IPS-15b (cell line): ENCODE measurements around the gene BNIP2.

Experiments used
- H3K27me3 ChIP-seq: one replicate; pipeline ENCODE4 v1.6.1; 2013; ENCODE audit warnings: low read length; ENCODE audit not compliant: control insufficient read depth, insufficient read depth
- H3K36me3 ChIP-seq: one replicate; pipeline ENCODE4 v1.6.1; 2013; ENCODE audit warnings: low read length; ENCODE audit not compliant: control insufficient read depth, insufficient read depth
- H3K4me1 ChIP-seq: one replicate; pipeline ENCODE4 v1.6.1; 2013; ENCODE audit warnings: mild to moderate bottlenecking, low read length; ENCODE audit not compliant: control insufficient read depth, insufficient read depth
- H3K4me3 ChIP-seq: one replicate; pipeline ENCODE4 v1.5.1; 2013; ENCODE audit warnings: low read depth, low read length
- H3K9ac ChIP-seq: one replicate; pipeline ENCODE4 v1.6.1; 2013; ENCODE audit warnings: low read depth, mild to moderate bottlenecking, low read length
- H3K9me3 ChIP-seq: one replicate; pipeline ENCODE4 v1.6.1; 2013; ENCODE audit warnings: mild to moderate bottlenecking, low read length; ENCODE audit not compliant: control insufficient read depth, insufficient read depth

BNIP2 gene

GRCh38 chr15:59688782-59689625, at the start of gene BNIP2:
BNIP2 (minus strand) TSS chr15:59689320; CDS start chr15:59682457, 6,863 bp downstream.
- Histone ChIP-seq H3K9me3 (no peaks in the 10 kb centered on the region), H3K4me1 (peaks cover 8% of the 10 kb centered on the region), H3K4me3 (peak within 1 kb of the TSS; percentile 90), H3K36me3 (no peaks in the 10 kb centered on the region), H3K9ac (peak within 1 kb of the TSS; percentile 91), H3K27me3 (peaks cover 11% of the 10 kb centered on the region)

GRCh38 chr15:59738676-59739075, 49.6 kb upstream of the BNIP2 start:
- no peaks in the 10 kb centered on the region for H3K36me3 ChIP-seq
- H3K4me3 ChIP-seq, result no peak overlapping the region
- no peaks in the 10 kb centered on the region for H3K27me3 ChIP-seq
- H3K4me1 ChIP-seq, result no peaks in the 10 kb centered on the region
- H3K9me3 ChIP-seq, result peaks cover 3% of the 10 kb centered on the region
- H3K9ac ChIP-seq, result no peak overlapping the region

GRCh38 chr15:59736181-59736580, 47.1 kb upstream of the BNIP2 start:
- no peaks in the 10 kb centered on the region for H3K9me3 ChIP-seq
- no peak overlapping the region for H3K9ac ChIP-seq
- H3K4me1 ChIP-seq, result no peaks in the 10 kb centered on the region
- no peaks in the 10 kb centered on the region for H3K27me3 ChIP-seq
- no peak overlapping the region for H3K4me3 ChIP-seq
- no peaks in the 10 kb centered on the region for H3K36me3 ChIP-seq

- Histone ChIP-seq H3K9ac (no peak overlapping the region), H3K9me3 (no peaks in the 10 kb centered on the region), H3K4me3 (no peak overlapping the region), H3K27me3 (no peaks in the 10 kb centered on the region), H3K4me1 (no peaks in the 10 kb centered on the region), H3K36me3 (no peaks in the 10 kb centered on the region)
These were observed 36.0 kb upstream of the BNIP2 start for GRCh38 chr15:59725151-59725486.

GRCh38 chr15:59723687-59724346, 34.7 kb upstream of the BNIP2 start:
- H3K9ac ChIP-seq, result no peak overlapping the region
- no peaks in the 10 kb centered on the region for H3K9me3 ChIP-seq
- no peaks in the 10 kb centered on the region for H3K36me3 ChIP-seq
- H3K4me1 ChIP-seq, result no peaks in the 10 kb centered on the region
- H3K27me3 ChIP-seq, result no peaks in the 10 kb centered on the region
- H3K4me3 ChIP-seq, result no peak overlapping the region

- no peaks in the 10 kb centered on the region for H3K36me3 ChIP-seq
- H3K4me3 ChIP-seq, result no peak overlapping the region
- H3K9ac ChIP-seq, result no peak overlapping the region
- H3K27me3 ChIP-seq, result no peaks in the 10 kb centered on the region
- H3K9me3 ChIP-seq, result no peaks in the 10 kb centered on the region
- H3K4me1 ChIP-seq, result no peaks in the 10 kb centered on the region
These were observed 33.4 kb upstream of the BNIP2 start for GRCh38 chr15:59722476-59722875.

GRCh38 chr15:59722037-59722436, 32.9 kb upstream of the BNIP2 start:
- Histone ChIP-seq H3K9me3 (no peaks in the 10 kb centered on the region), H3K9ac (no peak overlapping the region)

GRCh38 chr15:59721411-59721810, 32.3 kb upstream of the BNIP2 start:
- Histone ChIP-seq H3K4me3 (no peak overlapping the region), H3K36me3 (no peaks in the 10 kb centered on the region), H3K9ac (no peak overlapping the region), H3K4me1 (no peaks in the 10 kb centered on the region), H3K9me3 (no peaks in the 10 kb centered on the region), H3K27me3 (no peaks in the 10 kb centered on the region)

More at GRCh38 chr15:59722037-59722436, 32.9 kb upstream of the BNIP2 start:
- Histone ChIP-seq H3K4me3 (no peak overlapping the region), H3K27me3 (no peaks in the 10 kb centered on the region), H3K36me3 (no peaks in the 10 kb centered on the region), H3K4me1 (no peaks in the 10 kb centered on the region)

- no peaks in the 10 kb centered on the region for H3K4me1 ChIP-seq
These were observed 24.1 kb upstream of the BNIP2 start for GRCh38 chr15:59713177-59713576.

GRCh38 chr15:59711451-59712243, 22.5 kb upstream of the BNIP2 start:
- no peak overlapping the region for H3K9ac ChIP-seq
- no peaks in the 10 kb centered on the region for H3K36me3 ChIP-seq
- H3K27me3 ChIP-seq, result no peaks in the 10 kb centered on the region
- no peak overlapping the region for H3K4me3 ChIP-seq
- H3K4me1 ChIP-seq, result no peaks in the 10 kb centered on the region
- H3K9me3 ChIP-seq, result no peaks in the 10 kb centered on the region

More at GRCh38 chr15:59713177-59713576, 24.1 kb upstream of the BNIP2 start:
- H3K36me3 ChIP-seq, result no peaks in the 10 kb centered on the region
- H3K9ac ChIP-seq, result no peak overlapping the region
- H3K9me3 ChIP-seq, result no peaks in the 10 kb centered on the region
- H3K4me3 ChIP-seq, result no peak overlapping the region
- no peaks in the 10 kb centered on the region for H3K27me3 ChIP-seq

- Histone ChIP-seq H3K9ac (no peak overlapping the region), H3K4me3 (no peak overlapping the region), H3K36me3 (no peaks in the 10 kb centered on the region), H3K4me1 (no peaks in the 10 kb centered on the region), H3K9me3 (no peaks in the 10 kb centered on the region), H3K27me3 (no peaks in the 10 kb centered on the region)
These were observed 18.5 kb upstream of the BNIP2 start for GRCh38 chr15:59707619-59708018.
